OCI-LY3 (cell line): ENCODE data around the gene SYNDIG1.

Experiments used
- H2AFZ ChIP-seq: fragments of 200-600, 300-600 bp; shearing (Covaris generic); 2 replicates; pipeline ENCODE4 v1.6.0; 2014; ENCODE audit warnings: antibody characterized with exemption, low read depth, low read length
- H3K27ac ChIP-seq: fragments of 200-600, 300-600 bp; sonication (generic); 2 replicates; pipeline ENCODE4 v1.5.1; 2014; ENCODE audit warnings: mild to moderate bottlenecking, low read length, moderate library complexity, mixed read lengths
- H3K27me3 ChIP-seq: fragments of 200-600, 300-600 bp; sonication (generic); 2 replicates; pipeline ENCODE4 v1.6.1; 2014; ENCODE audit warnings: low read depth, low read length, mixed read lengths
- H3K36me3 ChIP-seq: fragments of 200-600, 300-600 bp; sonication (generic); replicated peaks from 2 replicates; pipeline ENCODE3; 2014; ENCODE audit warnings: low read depth, low read length, mixed read lengths
- H3K4me1 ChIP-seq: fragments of 300-600, 200-600 bp; sonication (generic); 2 replicates; pipeline ENCODE4 v1.6.1; 2014; ENCODE audit warnings: low read length, mixed read lengths
- H3K4me2 ChIP-seq: fragments of 200-600, 300-600 bp; sonication (generic); 2 replicates; pipeline ENCODE4 v1.6.1; 2014; ENCODE audit warnings: low read length, mixed read lengths
- H3K4me3 ChIP-seq: fragments of 300-600, 200-600 bp; sonication (generic); 2 replicates; pipeline ENCODE4 v1.5.1; 2014; ENCODE audit warnings: antibody characterized with exemption, mild to moderate bottlenecking, low read length, moderate library complexity
- H3K79me2 ChIP-seq: fragments of 300-600, 200-600 bp; shearing (Covaris generic); 2 replicates; pipeline ENCODE4 v1.6.1; 2014; ENCODE audit warnings: mild to moderate bottlenecking, low read length, mixed read lengths
- H3K9ac ChIP-seq: fragments of 300-600, 200-600 bp; shearing (Covaris generic); 2 replicates; pipeline ENCODE4 v1.6.0; 2014; ENCODE audit warnings: mild to moderate bottlenecking, low read length, moderate library complexity
- H3K9me3 ChIP-seq: fragments of 200-600, 300-600 bp; shearing (Covaris generic); 2 replicates; pipeline ENCODE4 v1.6.1; 2014; ENCODE audit warnings: low read length, mixed read lengths; ENCODE audit not compliant: insufficient read depth
- H4K20me1 ChIP-seq: fragments of 200-600, 300-600 bp; sonication (generic); 2 replicates; pipeline ENCODE4 v1.6.1; 2016; ENCODE audit warnings: low read length, mixed read lengths; ENCODE audit not compliant: insufficient read depth
- CTCF ChIP-seq: fragments of 200-600, 300-600 bp; sonication (generic); IDR thresholded peaks from 2 replicates; pipeline ENCODE4 v1.5.1; 2014; ENCODE audit warnings: antibody characterized with exemption, low read length, low read depth
- EZH2phosphoT487 ChIP-seq: fragments of 200-600 bp; shearing (Covaris generic); IDR thresholded peaks from 2 replicates; pipeline ENCODE4 v1.6.1; 2018; ENCODE audit warnings: antibody characterized with exemption, mixed run types, low read depth

SYNDIG1 gene

GRCh38 chr20:24708411-24709295 lies 239.2 kb downstream of the SYNDIG1 start:
- TF ChIP-seq CTCF (no peak), EZH2phosphoT487 (no peak)
- Histone ChIP-seq H3K4me1 (no peaks in the 10 kb centered on the region), H3K79me2 (no peaks in the 10 kb centered on the region), H3K27me3 (peaks cover 34% of the 10 kb centered on the region), H3K36me3 (no peaks in the 10 kb centered on the region), H3K9ac (no peak overlapping the region), H3K4me3 (no peak overlapping the region), H2AFZ (no peak overlapping the region), H3K4me2 (no peak overlapping the region), H4K20me1 (no peaks in the 10 kb centered on the region), H3K27ac (no peak overlapping the region), H3K9me3 (peaks cover 7% of the 10 kb centered on the region)
